Pancreas (tissue), 10 donors: ENCODE results near the gene CBR3. TPM values are rescaled to one million over a fixed set of nuclear protein-coding genes. Genes with fewer than 3 reads are reported as not detected.

Experiments used
- ATAC-seq, 4 donors: fragments of 200-7000 bp; cut with Tn5 transposase; one replicate each; pipeline versions ENCODE4 v1.8.0 to v1.9.1; 2020; ENCODE audit warnings: mild to moderate bottlenecking in 4 of 4, moderate library complexity in 4 of 4
- DNase-seq, 6 donors: peaks; one replicate each; pipeline ENCODE4 v3.0.0-alpha.2; 2020
- FAIRE-seq: peaks from 2 replicates; lab custom pipeline; 2012; peaks lifted over from hg19 to GRCh38; lab: Jason Lieb, UNC
- H3K27ac ChIP-seq, 4 donors: fragments of 200-600 bp; sonication (generic); 1 replicate in 3 of 4; 2 replicates in 1 of 4; pipeline versions ENCODE4 v1.5.0 to v1.8.0; 2020
- H3K27me3 ChIP-seq, 4 donors: fragments of 200-600 bp; one replicate each; pipeline ENCODE4 v1.8.0; 2021
- H3K36me3 ChIP-seq, 3 donors: fragments of 200-600 bp; sonication (generic) in 1 of 3; one replicate each; pipeline versions ENCODE4 v1.5.0 to v1.8.0; 2020 to 2021
- H3K4me1 ChIP-seq, 3 donors: fragments of 200-600 bp; one replicate each; pipeline ENCODE4 v1.8.0; 2021
- H3K4me3 ChIP-seq, 4 donors: fragments of 200-600 bp; sonication (generic) in 2 of 4; one replicate each; pipeline versions ENCODE4 v1.5.0 to v1.8.0; 2020 to 2021
- H3K9me3 ChIP-seq, 4 donors: fragments of 200-600 bp; one replicate each; pipeline ENCODE4 v1.8.0; 2021
- CTCF ChIP-seq, 4 donors: fragments of 200-600 bp; sonication (generic) in 3 of 4; IDR thresholded peaks; one replicate each; pipeline versions ENCODE4 v1.5.0 to v1.8.0; 2021; ENCODE audit warnings: antibody characterized with exemption in 4 of 4
- WGBS, 2 donors: extraction: QIAGEN DNeasy Blood & Tissue Kit; methylation state at CpG; one replicate each; pipeline ENCODE4 v1.1.7; 2013; 5-methylcytosine and 5-hydroxymethylcytosine counted together
- intact Hi-C, 3 donors: fragments of 100-400 bp; cut with DNase I; formaldehyde crosslinking; loops; one replicate each; pipeline versions ENCODE4 v1.11.1 to v1.14.2; 2022
- polyA plus RNA-seq, 2 donors: library from polyadenylated mRNA; stranded (reverse); fragments of 200-250 nt; gene quantifications; one replicate each; pipeline ENCODE4 v1.2.3, GENCODE V29; 2013
- total RNA-seq, 6 donors: library from RNA; stranded (reverse); fragmentation: NEBNext Ultra II Directional in 4 of 6; extraction: Animal tissue kit (Norgen Biotek cat#: 25700) in 4 of 6; gene quantifications; one replicate each; pipeline versions ENCODE4 v1.2.1 to v1.2.4, GENCODE V29; 2021 to 2023
- donor health status: healthy with polysubstance abuse.
- donor health status: DM: no; HTN: no; CAD: no; lungs with moderate emphysema.
- donor health status: DM: no; HTN: no; CAD: no.
- donor health status: control.
- donor health status: control.
- donor health status: Bipolar disorder and iron deficiency.
- donor health status: DM: yes; HTN: yes; CAD: no.
- donor health status: DM: no; HTN: no; CAD: no.
- donor health status: DM: no; HTN: no; CAD: no.
- donor health status: DM: yes; HTN: yes; CAD: no.

CBR3 gene
- total and polyA plus RNA-seq, 8 donors, result 0.16 to 2.4 (median 1.1) TPM

GRCh38 chr21:36105327-36105842, 29.5 kb upstream of the CBR3 start:
- ATAC-seq (no peak), FAIRE-seq (no peak), DNase-seq (no peak)
- 81 to 85% methylated on average over 4 of the region's 4 CpGs for WGBS, 2 donors
- no peak for TF ChIP-seq CTCF (IDR thresholded peaks at IDR 0.05)
- Histone ChIP-seq H3K36me3 (no peaks in the 10 kb centered on the region), H3K27ac (no peak overlapping the region), H3K27me3 (no peaks in the 10 kb centered on the region), H3K4me1 (no peaks in the 10 kb centered on the region), H3K4me3 (no peak overlapping the region), H3K9me3 (no peaks in the 10 kb centered on the region)
- intact Hi-C loops, result no loop called here

- ATAC-seq (no peak), FAIRE-seq (no peak), DNase-seq (no peak)
- Histone ChIP-seq H3K27ac (no peak overlapping the region), H3K27me3 (no peaks in the 10 kb centered on the region), H3K36me3 (no peaks in the 10 kb centered on the region), H3K4me3 (no peak overlapping the region), H3K9me3 (no peaks in the 10 kb centered on the region), H3K4me1 (no peaks in the 10 kb centered on the region)
- TF ChIP-seq CTCF (IDR thresholded peaks at IDR 0.05), result no peak
- intact Hi-C loops, result loop anchor here in 1 of 3 donors (10.0 kb wide), 1 partner anchor 65 kb away; no protein-coding TSS in a partner anchor
- WGBS, 2 donors, result 86 to 87% methylated on average over 10 of the region's 10 CpGs
These were observed 25.0 kb upstream of the CBR3 start for GRCh38 chr21:36109868-36110267.

GRCh38 chr21:36111238-36111637, 23.6 kb upstream of the CBR3 start:
- TF ChIP-seq CTCF (IDR thresholded peaks at IDR 0.05), result no peak
- 70 to 77% methylated on average over 8 of the region's 8 CpGs for WGBS, 2 donors
- FAIRE-seq, result no peak
- H3K4me1 ChIP-seq, result no peaks in the 10 kb centered on the region
- ATAC-seq, result no peak
- DNase-seq, result no peak
- no peaks in the 10 kb centered on the region for H3K9me3 ChIP-seq
- no peak overlapping the region for H3K27ac ChIP-seq
- no peaks in the 10 kb centered on the region for H3K36me3 ChIP-seq
- no peak overlapping the region for H3K4me3 ChIP-seq
- intact Hi-C loops, result loop anchor here in 1 of 3 donors (10.0 kb wide), 1 partner anchor 66 kb away; no protein-coding TSS in a partner anchor
- H3K27me3 ChIP-seq, result no peaks in the 10 kb centered on the region

- WGBS, 2 donors, result 46 to 55% methylated on average over 17 of the region's 17 CpGs
- Histone ChIP-seq H3K27ac (no peak overlapping the region), H3K4me3 (peak overlapping the region in 1 of 4 donors; percentile 10), H3K27me3 (no peaks in the 10 kb centered on the region), H3K4me1 (no peaks in the 10 kb centered on the region), H3K36me3 (no peaks in the 10 kb centered on the region), H3K9me3 (no peaks in the 10 kb centered on the region)
- DNase-seq, result peak in 1 of 6 donors; percentile 39
- TF ChIP-seq CTCF (IDR thresholded peaks at IDR 0.05), result no peak
- intact Hi-C loops, result loop anchor here in 1 of 3 donors (10.0 kb wide), 1 partner anchor 69 kb away; no protein-coding TSS in a partner anchor
- ATAC-seq, result peak in 3 of 4 donors; percentile 13 to 48 (median 30)
- no peak for FAIRE-seq
These were observed 21.0 kb upstream of the CBR3 start for GRCh38 chr21:36113647-36114428.
